ENCODE results near the gene MACROD2. TPM values are rescaled to one million over a fixed set of nuclear protein-coding genes. Genes with fewer than 3 reads are reported as not detected.

The MACROD2 gene
- total and polyA plus RNA-seq, 2 experiments from 2014 or later = 2.8 to 4.3 TPM

DNA sequence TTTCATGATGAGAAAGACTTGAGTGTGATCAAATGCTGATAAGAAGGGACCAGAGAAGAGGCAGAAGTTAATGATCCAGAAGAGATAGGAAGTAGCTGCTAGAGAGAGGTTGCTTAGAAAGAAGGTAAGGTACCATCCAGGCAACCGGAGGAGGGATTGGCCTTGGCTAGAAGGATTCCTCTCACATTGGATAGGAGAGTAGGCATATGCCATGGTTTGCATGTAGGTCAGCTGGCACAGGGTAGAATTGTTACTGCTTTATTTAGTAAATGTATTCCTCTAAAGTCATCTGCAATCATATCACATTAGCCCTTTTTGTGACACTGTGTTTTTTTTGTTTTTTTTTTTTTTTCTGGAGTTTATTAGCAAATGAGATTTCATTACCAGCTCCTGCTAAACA is 923.0 kb downstream of the MACROD2 start:
- Mint-ChIP-seq H3K4me3 (no peak overlapping the region), H3K4me1 (peaks cover 51% of the 10 kb centered on the region)
- H3K79me2 ChIP-seq (replicated peaks; ENCODE audit: insufficient read depth) = no peaks in the 10 kb centered on the region

More for the DNA sequence above, 923.0 kb downstream of the MACROD2 start:
- H3K27ac ChIP-seq (ENCODE audit: low read depth) = no peak overlapping the region
- Mint-ChIP-seq H3K27ac (no peak overlapping the region), H3K36me3 (ENCODE audit: low read depth) (no peaks in the 10 kb centered on the region), H3K9me3 (no peaks in the 10 kb centered on the region), H3K27me3 (ENCODE audit: insufficient read depth, low read depth, poor library complexity) (no peaks in the 10 kb centered on the region)
- no peaks in the 10 kb centered on the region for H3F3A ChIP-seq (replicated peaks; ENCODE audit: low read depth)
- H3K4me1 ChIP-seq (ENCODE audit: insufficient read depth) = peaks cover 24% of the 10 kb centered on the region; the same call in 1 of the 2 replicates
- no peaks in the 10 kb centered on the region for H4K20me1 ChIP-seq (replicated peaks; ENCODE audit: insufficient read depth)
- H2AFZ ChIP-seq = no peak overlapping the region
- no peak overlapping the region for H3K4me3 ChIP-seq
- TF ChIP-seq, protein P1, sequence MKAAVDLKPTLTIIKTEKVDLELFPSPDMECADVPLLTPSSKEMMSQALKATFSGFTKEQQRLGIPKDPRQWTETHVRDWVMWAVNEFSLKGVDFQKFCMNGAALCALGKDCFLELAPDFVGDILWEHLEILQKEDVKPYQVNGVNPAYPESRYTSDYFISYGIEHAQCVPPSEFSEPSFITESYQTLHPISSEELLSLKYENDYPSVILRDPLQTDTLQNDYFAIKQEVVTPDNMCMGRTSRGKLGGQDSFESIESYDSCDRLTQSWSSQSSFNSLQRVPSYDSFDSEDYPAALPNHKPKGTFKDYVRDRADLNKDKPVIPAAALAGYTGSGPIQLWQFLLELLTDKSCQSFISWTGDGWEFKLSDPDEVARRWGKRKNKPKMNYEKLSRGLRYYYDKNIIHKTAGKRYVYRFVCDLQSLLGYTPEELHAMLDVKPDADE (IDR thresholded peaks at IDR 0.05) = no peak
- TF ChIP-seq ZNF462 (CRISPR knock-in tag; IDR thresholded peaks at IDR 0.05) (no peak), ZNF331 (CRISPR knock-in tag; IDR thresholded peaks at IDR 0.05; ENCODE audit: low read depth) (no peak), POLR2AphosphoS5 (IDR thresholded peaks at IDR 0.05; ENCODE audit: low read depth) (no peak), STAT1 (IDR thresholded peaks at IDR 0.05; ENCODE audit: unreplicated experiment) (no peak), CREB1 (CRISPR knock-in tag; IDR thresholded peaks at IDR 0.05; ENCODE audit: low read depth) (no peak), EZH2phosphoT487 (IDR thresholded peaks at IDR 0.05; ENCODE audit: unreplicated experiment) (no peak), EZH2 (IDR thresholded peaks at IDR 0.05; ENCODE audit: low read depth, unreplicated experiment) (no peak)
- no peaks in the 10 kb centered on the region for H3K36me3 ChIP-seq (ENCODE audit: insufficient read depth)
- no peak overlapping the region for H3K4me2 ChIP-seq
- DNase-seq (ENCODE audit: low spot score) (no peak), ATAC-seq (no peak)
- H3K9me2 ChIP-seq (ENCODE audit: insufficient read depth) = no peaks in the 10 kb centered on the region; the same call in 1 of the 2 replicates
- no peaks in the 10 kb centered on the region for H3K27me3 ChIP-seq (ENCODE audit: insufficient read depth)

Data from GM23338 (cell line).